Brain microvascular endothelial cell (primary cell): ENCODE data around the gene RAPGEF4.
A peak's percentile ranks its signal among the peaks of the same experiment; 100 is the strongest.

Experiments used
- DNase-seq: peaks from one replicate; pipeline ENCODE4 v3.0.0-alpha.2; 2020
- H3K27ac ChIP-seq: fragments of 250-450 bp; sonication (Bioruptor Pico); 2 replicates; pipeline ENCODE4 v1.5.1; 2020; ENCODE audit warnings: mild to moderate bottlenecking, moderate library complexity
- H3K27me3 ChIP-seq: fragments of 250-450 bp; sonication (Bioruptor Pico); replicated peaks from 2 replicates; pipeline ENCODE4 v1.5.1; 2020; ENCODE audit warnings: mild to moderate bottlenecking
- H3K36me3 ChIP-seq: fragments of 250-450 bp; sonication (Bioruptor Pico); replicated peaks from 2 replicates; pipeline ENCODE4 v1.5.1; 2020; ENCODE audit warnings: mild to moderate bottlenecking
- H3K4me3 ChIP-seq: 2 replicates; pipeline ENCODE4 v1.5.1; 2011; ENCODE audit warnings: low read depth, mild to moderate bottlenecking, control low read depth, low read length, moderate library complexity
- CTCF ChIP-seq: IDR thresholded peaks from 2 replicates; pipeline ENCODE4 v1.5.1; 2011; ENCODE audit warnings: low read depth, mild to moderate bottlenecking, moderate library complexity, low read length, control low read depth, inconsistent platforms; ENCODE audit errors: missing control alignments
- in situ Hi-C: cut with HindIII; loops from 2 replicates; pipeline ENCODE4 v1.10.0; 2017; ENCODE audit warnings: low sequenced_read_pairs, low pct_ligation_motif_present

The RAPGEF4 gene

GRCh38 chr2:173079141-173079540 lies 343.5 kb downstream of the RAPGEF4 start:
- Histone ChIP-seq H3K36me3 (no peaks in the 10 kb centered on the region), H3K4me3 (no peak overlapping the region), H3K27me3 (no peaks in the 10 kb centered on the region), H3K27ac (peak overlapping the region; percentile 95)
- no peak for DNase-seq
- no peak for TF ChIP-seq CTCF
- in situ Hi-C loops: no loop called here

- peak overlapping the region; percentile 95 for H3K27ac ChIP-seq
- no peaks in the 10 kb centered on the region for H3K27me3 ChIP-seq
- no peak for TF ChIP-seq CTCF
- no peak overlapping the region for H3K4me3 ChIP-seq
- in situ Hi-C loops: no loop called here
- DNase-seq: peak; percentile 87
- no peaks in the 10 kb centered on the region for H3K36me3 ChIP-seq
These were observed 344.6 kb downstream of the RAPGEF4 start for GRCh38 chr2:173079973-173080860.

GRCh38 chr2:173086518-173087213 lies 351.0 kb downstream of the RAPGEF4 start:
- Histone ChIP-seq H3K36me3 (no peaks in the 10 kb centered on the region), H3K27ac (peak overlapping the region; percentile 38), H3K4me3 (no peak overlapping the region), H3K27me3 (no peaks in the 10 kb centered on the region)
- no peak for DNase-seq
- no peak for TF ChIP-seq CTCF
- in situ Hi-C loops: no loop called here

GRCh38 chr2:173087214-173087581 lies 351.6 kb downstream of the RAPGEF4 start:
- in situ Hi-C loops: no loop called here
- no peak for DNase-seq
- H3K27ac ChIP-seq: peak overlapping the region; percentile 38
- H3K4me3 ChIP-seq: no peak overlapping the region
- no peaks in the 10 kb centered on the region for H3K27me3 ChIP-seq
- no peaks in the 10 kb centered on the region for H3K36me3 ChIP-seq
- TF ChIP-seq CTCF: no peak

DNA sequence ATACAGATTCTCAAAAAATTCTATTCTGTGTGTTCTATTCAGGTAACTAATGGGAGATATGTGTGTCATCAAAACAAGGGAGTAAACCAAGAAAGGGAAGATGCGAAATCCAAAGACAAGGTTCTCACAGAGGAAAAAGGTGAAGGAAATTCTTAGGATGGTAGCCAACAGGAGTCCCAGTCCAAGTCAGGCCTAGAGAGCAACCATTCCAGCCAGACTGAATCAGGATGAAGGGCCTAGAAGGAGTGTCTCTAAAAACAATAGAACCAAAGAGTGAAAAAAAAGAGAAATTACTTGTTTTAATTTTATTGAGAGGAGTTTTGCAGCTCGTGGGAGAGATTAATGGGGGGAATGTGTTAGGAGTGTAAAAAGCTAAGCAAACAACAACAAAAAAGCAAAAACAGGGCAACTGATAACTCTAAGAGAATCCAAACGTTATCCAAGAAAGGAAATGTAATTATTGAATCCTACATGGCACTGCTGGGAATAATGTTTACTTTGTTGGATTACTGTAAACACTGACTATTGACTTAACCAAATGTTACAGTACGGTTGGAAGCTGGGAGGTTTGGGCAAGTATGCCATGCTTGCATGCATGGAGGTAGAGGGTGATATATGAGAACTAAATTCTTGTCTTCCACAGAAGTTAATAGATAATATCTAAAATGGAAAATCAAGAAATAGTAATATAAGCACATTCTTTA lies 352.3 kb downstream of the RAPGEF4 start:
- H3K27me3 ChIP-seq: no peaks in the 10 kb centered on the region
- no peak for DNase-seq
- in situ Hi-C loops: no loop called here
- no peak for TF ChIP-seq CTCF
- H3K36me3 ChIP-seq: no peaks in the 10 kb centered on the region
- H3K27ac ChIP-seq: no peak overlapping the region
- no peak overlapping the region for H3K4me3 ChIP-seq
